Urinary bladder (tissue), 4 donors: ENCODE results near the gene MERTK. TPM values are rescaled to one million over a fixed set of nuclear protein-coding genes. Genes with fewer than 3 reads are reported as not detected.
"Not testable (repeated sequence)": the region's sequence is repeated elsewhere in the genome, so short reads cannot be mapped to it uniquely, and the experiment has no call there.

Experiments used
- DNase-seq: peaks from one replicate; pipeline ENCODE4 v3.0.0-alpha.2; 2015; ENCODE audit errors: extremely low spot score
- H3K27ac ChIP-seq: one replicate; pipeline ENCODE4 v1.5.1; 2013; ENCODE audit warnings: low read depth, mild to moderate bottlenecking, moderate library complexity
- H3K36me3 ChIP-seq: one replicate; pipeline ENCODE4 v1.6.1; 2013; ENCODE audit warnings: mild to moderate bottlenecking, moderate library complexity; ENCODE audit not compliant: insufficient read depth
- H3K4me1 ChIP-seq: one replicate; pipeline ENCODE4 v1.6.1; 2013; ENCODE audit warnings: mild to moderate bottlenecking, moderate library complexity; ENCODE audit not compliant: insufficient read depth
- H3K4me3 ChIP-seq: one replicate; pipeline ENCODE4 v1.5.1; 2013; ENCODE audit warnings: low read depth, low read length
- WGBS: extraction: QIAGEN DNeasy Blood & Tissue Kit; methylation state at CpG from one replicate; pipeline ENCODE4 v1.1.7; 2013; 5-methylcytosine and 5-hydroxymethylcytosine counted together
- polyA plus RNA-seq: library from polyadenylated mRNA; stranded (reverse); fragments of 200-250 nt; gene quantifications from one replicate; pipeline ENCODE4 v1.2.3, GENCODE V29; 2013
- total RNA-seq: library from RNA; depleted of rRNA; stranded (reverse); fragments of >200 nt; gene quantifications from one replicate; pipeline ENCODE4 v1.2.3, GENCODE V29; 2014
- donor health status: healthy with polysubstance abuse.
- donor health status: healthy.

The MERTK gene
- total and polyA plus RNA-seq, 2 donors, result 16.1 to 17.6 TPM

DNA sequence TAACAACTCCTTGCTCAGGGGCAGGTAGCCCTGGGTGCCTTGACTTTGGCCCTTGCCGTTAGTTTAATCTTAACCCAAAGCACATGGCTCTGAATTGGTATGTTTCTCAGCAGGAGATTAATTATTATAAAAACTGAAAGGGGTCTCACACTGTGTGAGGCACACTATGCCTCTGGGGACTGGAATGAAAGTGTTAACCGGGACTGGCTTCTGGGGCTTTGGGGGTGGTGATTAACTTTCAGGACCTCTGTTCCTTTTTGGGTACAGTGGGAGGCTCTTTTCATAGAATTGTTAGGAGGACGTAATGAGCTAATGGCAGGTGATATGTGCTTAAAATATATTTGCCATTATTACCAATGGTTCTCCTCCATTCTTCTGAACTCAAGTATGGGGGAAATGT lies 5.1 kb downstream of the MERTK start:
- Histone ChIP-seq H3K27ac (no peak overlapping the region), H3K4me1 (no peaks in the 10 kb centered on the region), H3K4me3 (no peak overlapping the region), H3K36me3 (no peaks in the 10 kb centered on the region)
- DNase-seq, result no peak
- WGBS, result 70% methylated on average over 3 of the region's 3 CpGs

- no peak for DNase-seq
- H3K27ac ChIP-seq, result no peak overlapping the region
- no peak overlapping the region for H3K4me3 ChIP-seq
- 88% methylated on average over 5 of the region's 5 CpGs for WGBS
- no peaks in the 10 kb centered on the region for H3K36me3 ChIP-seq
- H3K4me1 ChIP-seq, result no peaks in the 10 kb centered on the region
Measured at GRCh38 chr2:111903930-111904439, 5.6 kb downstream of the MERTK start.

DNA sequence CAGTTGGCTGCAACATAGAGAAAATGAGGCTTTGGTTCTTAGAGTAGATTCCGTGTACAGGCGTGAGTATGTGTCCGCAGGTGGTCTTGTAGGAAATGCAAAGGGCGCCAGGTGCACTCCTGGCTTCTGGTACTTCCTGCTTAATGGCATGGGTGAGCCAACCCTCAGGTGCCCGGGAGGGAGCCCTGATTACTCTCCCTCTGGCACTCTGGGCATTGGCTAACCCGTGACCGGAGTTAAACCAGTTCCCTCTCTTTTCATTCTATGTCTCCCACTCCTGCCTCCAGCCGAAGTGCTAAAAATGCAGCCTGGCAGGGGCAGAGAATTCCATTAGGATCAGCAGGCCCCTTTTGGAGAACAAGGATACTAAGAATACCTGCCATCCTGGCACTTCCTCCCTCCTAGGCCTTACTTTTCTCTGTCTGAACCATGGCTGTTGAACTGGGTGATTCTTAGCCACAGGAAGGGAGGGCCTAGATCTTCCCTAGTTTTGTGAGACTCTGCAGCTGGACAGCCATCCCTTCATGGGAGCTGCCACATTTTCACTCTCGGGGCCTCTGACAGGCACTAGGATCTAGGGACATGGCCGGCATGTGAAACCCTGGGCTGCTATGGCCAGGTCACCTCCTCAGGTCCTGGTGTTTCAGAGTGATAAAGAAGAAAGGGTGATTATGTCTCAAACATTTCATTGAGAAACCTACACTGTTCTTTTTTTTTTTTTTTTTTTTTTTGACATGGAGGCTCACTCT lies 6.5 kb downstream of the MERTK start:
- Histone ChIP-seq H3K4me3 (no peak overlapping the region), H3K27ac (no peak overlapping the region), H3K36me3 (no peaks in the 10 kb centered on the region), H3K4me1 (no peaks in the 10 kb centered on the region)
- no peak for DNase-seq
- 85% methylated on average over 10 of the region's 10 CpGs for WGBS

GRCh38 chr2:111905475-111905869 lies 7.1 kb downstream of the MERTK start:
- not testable (repeated sequence) for DNase-seq, H3K27ac ChIP-seq, H3K4me3 ChIP-seq, H3K36me3 ChIP-seq, H3K4me1 ChIP-seq
- 95% methylated on average over 9 of the region's 9 CpGs for WGBS

DNA sequence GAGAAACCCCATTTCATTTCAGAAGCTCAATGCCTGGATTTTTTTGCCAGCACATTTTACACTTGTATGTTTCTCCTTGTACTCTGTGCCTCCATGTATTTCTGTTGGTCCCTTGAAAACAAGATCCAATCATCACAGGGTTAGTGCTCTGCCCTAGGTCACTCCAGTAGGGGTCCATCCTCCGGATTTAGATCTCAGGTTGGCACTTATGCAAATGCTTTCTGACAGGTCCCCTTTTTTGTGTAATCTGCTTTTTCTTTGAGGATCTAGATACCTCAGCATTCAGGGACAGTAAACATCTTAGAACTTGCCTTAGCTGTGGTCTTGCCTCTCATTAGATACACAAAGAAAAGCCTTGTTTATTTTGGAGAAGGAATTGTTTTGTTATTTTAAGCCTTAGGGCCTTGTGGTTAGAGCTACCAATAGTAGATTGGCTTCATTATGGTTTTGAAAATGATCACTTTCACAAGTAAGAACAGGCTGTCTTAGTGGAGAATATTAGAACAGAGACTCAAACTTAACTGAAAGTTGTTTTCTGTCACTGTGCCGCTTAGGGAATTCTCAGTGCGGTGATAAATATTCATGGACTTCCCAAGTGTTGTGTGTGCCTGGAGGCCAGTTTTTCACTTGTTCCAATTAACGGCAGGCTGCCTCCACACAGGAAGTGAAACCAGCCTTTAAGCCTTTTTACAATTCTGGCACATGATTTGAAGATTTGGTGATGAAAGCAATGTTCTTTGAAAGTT lies 7.8 kb downstream of the MERTK start:
- Histone ChIP-seq H3K27ac (peak overlapping the region; percentile 32), H3K4me3 (no peak overlapping the region), H3K4me1 (no peaks in the 10 kb centered on the region), H3K36me3 (no peaks in the 10 kb centered on the region)
- no peak for DNase-seq
- 33% methylated on average over 4 of the region's 4 CpGs for WGBS

GRCh38 chr2:111908578-111908977 lies 10.2 kb downstream of the MERTK start:
- no peak for DNase-seq
- Histone ChIP-seq H3K4me1 (no peaks in the 10 kb centered on the region), H3K36me3 (no peaks in the 10 kb centered on the region), H3K4me3 (no peak overlapping the region), H3K27ac (no peak overlapping the region)
- WGBS, result 49% methylated on average over 1 of the region's 1 CpG

GRCh38 chr2:111909079-111909478 lies 10.7 kb downstream of the MERTK start:
- H3K27ac ChIP-seq, result no peak overlapping the region
- 74% methylated on average over 3 of the region's 3 CpGs for WGBS
- no peak for DNase-seq
- no peaks in the 10 kb centered on the region for H3K36me3 ChIP-seq
- H3K4me3 ChIP-seq, result no peak overlapping the region
- no peaks in the 10 kb centered on the region for H3K4me1 ChIP-seq

DNA sequence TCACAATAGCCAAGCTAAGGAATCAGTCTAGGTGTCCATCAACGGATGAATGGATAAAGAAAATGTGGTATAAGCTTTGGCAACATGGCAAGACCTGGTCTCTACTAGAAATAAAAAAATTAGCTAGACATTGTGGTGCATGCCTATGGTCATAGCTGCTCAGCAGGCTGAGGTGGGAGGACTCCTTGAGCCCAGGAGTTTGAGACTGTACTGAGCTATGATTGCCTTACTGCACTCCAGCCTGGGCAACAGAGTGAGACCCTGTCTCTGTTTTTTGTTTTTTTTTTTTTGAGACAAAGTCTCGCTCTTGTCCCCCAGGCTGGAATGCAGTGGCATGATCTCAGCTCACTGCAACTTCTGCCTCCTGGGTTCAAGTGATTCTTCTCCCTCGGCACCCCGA lies 11.6 kb downstream of the MERTK start:
- not testable (repeated sequence) for H3K4me3 ChIP-seq, H3K4me1 ChIP-seq, DNase-seq, H3K27ac ChIP-seq, H3K36me3 ChIP-seq
- WGBS, result 91% methylated on average over 4 of the region's 4 CpGs

DNA sequence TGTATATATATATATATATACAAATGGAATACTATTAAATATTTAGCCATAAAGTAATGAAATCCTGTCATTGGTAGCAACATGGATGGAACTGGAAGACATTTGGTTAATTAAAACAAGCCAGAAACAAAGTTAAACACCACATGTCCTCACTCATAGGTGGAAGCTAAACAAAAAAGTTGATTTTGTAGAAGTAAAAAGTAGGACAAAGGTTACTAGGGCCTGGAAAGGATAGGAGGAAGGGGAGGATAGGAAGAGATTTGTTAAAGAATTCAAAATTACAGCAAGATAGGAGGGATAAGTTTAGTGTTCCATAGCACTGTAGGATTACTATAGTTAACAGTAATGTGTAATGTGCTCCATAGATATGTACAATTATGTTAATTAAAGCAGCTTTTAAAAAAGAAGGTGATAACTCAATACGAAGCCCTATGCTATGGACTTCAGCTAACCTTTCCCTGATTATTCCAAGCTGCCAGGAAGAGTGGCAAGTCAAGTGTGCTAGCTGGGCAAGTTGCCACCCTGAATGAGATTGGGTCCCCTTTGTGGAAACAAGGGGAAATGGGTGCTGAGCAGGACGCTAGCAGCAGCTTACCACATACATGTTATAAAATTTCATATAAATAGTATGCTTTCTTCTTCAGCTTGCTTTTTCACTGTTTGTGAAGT lies 12.3 kb downstream of the MERTK start:
- Histone ChIP-seq H3K4me1 (no peaks in the 10 kb centered on the region), H3K36me3 (no peaks in the 10 kb centered on the region), H3K27ac (no peak overlapping the region), H3K4me3 (no peak overlapping the region)
- 82% methylated on average over 2 of the region's 2 CpGs for WGBS
- DNase-seq, result no peak

GRCh38 chr2:111911295-111911977 lies 13.0 kb downstream of the MERTK start:
- WGBS, result 94% methylated on average over 7 of the region's 7 CpGs
- H3K4me3 ChIP-seq, H3K27ac ChIP-seq, H3K36me3 ChIP-seq, DNase-seq, H3K4me1 ChIP-seq: not testable (repeated sequence)

DNA sequence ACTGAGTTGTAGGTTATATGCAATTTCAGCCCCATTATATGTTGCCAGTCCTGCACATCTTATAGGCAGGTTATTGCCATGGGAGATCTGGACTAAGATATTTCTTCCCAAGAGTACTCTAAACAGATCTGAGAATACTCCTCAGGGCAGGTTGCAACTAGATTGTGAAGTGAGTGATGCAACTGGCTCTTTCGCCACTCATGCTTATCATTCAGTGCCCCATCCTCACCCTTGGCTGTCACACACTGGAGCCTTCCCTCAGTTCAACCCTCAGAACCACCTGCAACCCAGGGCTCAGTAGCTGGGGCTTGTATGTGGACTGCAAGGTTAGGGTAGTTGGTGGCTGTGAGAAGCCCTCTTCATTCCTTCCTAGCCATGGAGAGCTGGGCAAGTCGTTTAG lies 14.1 kb downstream of the MERTK start:
- WGBS, result 80% methylated on average over 2 of the region's 2 CpGs

DNA sequence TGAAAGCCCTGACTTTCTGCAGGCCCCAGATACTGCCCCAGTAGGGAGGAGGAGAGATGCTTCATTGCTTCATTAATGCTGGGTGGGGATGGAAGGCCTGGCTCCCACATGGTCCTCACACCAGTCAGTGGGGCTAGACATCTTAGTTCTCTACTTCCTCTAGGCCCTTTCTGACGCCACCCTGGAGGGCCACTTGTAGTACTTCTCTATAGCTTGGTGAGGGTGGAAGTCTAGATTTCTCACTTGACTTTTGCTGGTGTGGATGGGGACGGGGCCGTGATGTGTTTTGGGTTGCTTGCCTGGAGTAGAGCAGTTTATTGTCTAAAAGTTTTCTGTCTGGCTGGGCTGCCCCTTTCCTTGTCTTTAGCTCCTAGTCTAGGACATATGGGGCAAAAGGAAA lies 18.7 kb downstream of the MERTK start:
- H3K4me1 ChIP-seq, result no peaks in the 10 kb centered on the region
- H3K36me3 ChIP-seq, result no peaks in the 10 kb centered on the region
- 81% methylated on average over 3 of the region's 3 CpGs for WGBS
- H3K27ac ChIP-seq, result no peak overlapping the region
- H3K4me3 ChIP-seq, result no peak overlapping the region
- DNase-seq, result no peak

More for the DNA sequence above, 14.1 kb downstream of the MERTK start:
- Histone ChIP-seq H3K4me1 (no peaks in the 10 kb centered on the region), H3K36me3 (no peaks in the 10 kb centered on the region), H3K4me3 (no peak overlapping the region), H3K27ac (no peak overlapping the region)
- no peak for DNase-seq

DNA sequence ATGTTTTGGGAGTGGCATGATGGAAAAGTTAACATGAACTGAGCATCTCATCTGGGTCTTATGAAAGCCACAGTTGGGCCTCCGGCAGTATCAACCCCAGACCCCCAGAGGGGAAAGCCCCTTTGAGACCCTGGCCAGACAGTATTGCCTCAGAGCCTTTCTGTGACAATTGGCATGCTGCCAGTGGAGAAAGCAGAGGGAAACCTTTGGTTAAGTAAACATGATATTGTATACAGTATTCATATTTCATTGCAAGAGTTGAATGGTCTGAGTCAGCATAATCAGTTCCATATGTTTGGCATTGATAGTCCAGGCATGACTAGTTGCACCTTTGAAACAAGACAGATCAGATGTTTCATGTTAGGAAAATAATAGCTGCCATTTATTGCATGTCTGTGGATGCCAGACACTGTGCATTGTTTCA lies 20.0 kb downstream of the MERTK start:
- 62% methylated on average over 1 of the region's 1 CpG for WGBS
- H3K27ac ChIP-seq, result no peak overlapping the region
- no peak for DNase-seq
- H3K36me3 ChIP-seq, result no peaks in the 10 kb centered on the region
- no peak overlapping the region for H3K4me3 ChIP-seq
- H3K4me1 ChIP-seq, result no peaks in the 10 kb centered on the region
